ENCODE data around the gene FANCE. TPM values are rescaled to one million over a fixed set of nuclear protein-coding genes. Genes with fewer than 3 reads are reported as not detected.

FANCE gene
- total and polyA plus RNA-seq, 9 of the 15 experiments (the other 6 are each of a cell fraction or from before 2014, with no cell fraction given): 5.7 to 30.2 (median 17.0) TPM

DNA sequence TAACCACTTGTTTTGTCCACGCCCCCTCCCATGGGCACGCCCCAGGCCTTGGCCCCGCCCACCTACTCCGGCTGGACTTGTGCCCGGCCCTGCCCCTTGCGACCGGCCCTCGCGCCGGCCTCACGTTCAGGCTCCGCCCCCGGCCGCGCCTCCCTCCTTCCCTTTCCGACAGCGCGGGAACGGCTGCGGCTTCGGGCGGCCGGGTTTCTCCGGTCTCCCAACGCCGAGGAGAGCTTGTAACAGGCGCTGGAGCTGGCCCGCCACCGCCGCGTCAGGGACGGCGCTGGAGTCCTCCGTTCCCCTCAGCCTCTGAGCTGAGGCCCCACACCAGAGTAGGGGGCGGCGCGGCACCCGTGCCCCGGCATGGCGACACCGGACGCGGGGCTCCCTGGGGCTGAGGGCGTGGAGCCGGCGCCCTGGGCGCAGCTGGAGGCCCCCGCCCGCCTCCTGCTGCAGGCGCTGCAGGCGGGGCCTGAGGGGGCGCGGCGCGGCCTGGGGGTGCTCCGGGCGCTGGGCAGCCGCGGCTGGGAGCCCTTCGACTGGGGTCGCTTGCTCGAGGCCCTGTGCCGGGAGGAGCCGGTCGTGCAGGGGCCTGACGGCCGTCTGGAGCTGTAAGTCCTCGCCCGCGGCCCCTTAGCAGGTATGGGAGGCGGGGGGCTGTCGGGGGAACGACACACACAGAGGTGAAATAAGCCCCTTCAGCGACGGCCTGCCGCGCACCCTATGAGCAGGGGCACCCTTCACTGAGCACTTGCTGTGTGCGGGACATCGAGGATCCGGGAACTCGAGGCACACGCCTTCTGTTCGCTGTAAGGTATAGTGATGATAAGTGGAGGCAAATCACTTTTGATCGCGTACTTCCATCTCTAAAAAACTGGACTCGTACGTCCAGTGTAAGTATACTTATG, at the start of gene FANCE (continued):
- TF ChIP-seq ZNF551 (CRISPR knock-in tag; IDR thresholded peaks at IDR 0.05): no peak
- no peak for TF ChIP-seq RBM39 (optimal IDR thresholded peaks at IDR 0.05; ENCODE audit: low read depth, low read length)
- no peak for TF ChIP-seq POLR2H (tag; IDR thresholded peaks at IDR 0.05; ENCODE audit: low read depth)
- TF ChIP-seq ELF4 (CRISPR knock-in tag; IDR thresholded peaks at IDR 0.05): no peak
- TF ChIP-seq TEAD1 (CRISPR knock-in tag; IDR thresholded peaks at IDR 0.05): peak in 1 of 2 experiments; percentile 87; a peak in 2 of 4 replicates
- no peak for TF ChIP-seq CCAR2 (IDR thresholded peaks at IDR 0.05; ENCODE audit: low read depth, low read length)
- no peak for TF ChIP-seq MCM2 (IDR thresholded peaks at IDR 0.05; ENCODE audit: low read depth)
- TF ChIP-seq PYGO2 (tag; IDR thresholded peaks at IDR 0.05): no peak
- no peak for TF ChIP-seq CHCHD3 (CRISPR knock-in tag; IDR thresholded peaks at IDR 0.05)
- TF ChIP-seq, protein P1, sequence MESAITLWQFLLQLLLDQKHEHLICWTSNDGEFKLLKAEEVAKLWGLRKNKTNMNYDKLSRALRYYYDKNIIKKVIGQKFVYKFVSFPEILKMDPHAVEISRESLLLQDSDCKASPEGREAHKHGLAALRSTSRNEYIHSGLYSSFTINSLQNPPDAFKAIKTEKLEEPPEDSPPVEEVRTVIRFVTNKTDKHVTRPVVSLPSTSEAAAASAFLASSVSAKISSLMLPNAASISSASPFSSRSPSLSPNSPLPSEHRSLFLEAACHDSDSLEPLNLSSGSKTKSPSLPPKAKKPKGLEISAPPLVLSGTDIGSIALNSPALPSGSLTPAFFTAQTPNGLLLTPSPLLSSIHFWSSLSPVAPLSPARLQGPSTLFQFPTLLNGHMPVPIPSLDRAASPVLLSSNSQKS (CRISPR knock-in tag; IDR thresholded peaks at IDR 0.05): no peak
- no peak for TF ChIP-seq COPS2 (conservative IDR thresholded peaks at IDR 0.05)
- TF ChIP-seq, protein P2, sequence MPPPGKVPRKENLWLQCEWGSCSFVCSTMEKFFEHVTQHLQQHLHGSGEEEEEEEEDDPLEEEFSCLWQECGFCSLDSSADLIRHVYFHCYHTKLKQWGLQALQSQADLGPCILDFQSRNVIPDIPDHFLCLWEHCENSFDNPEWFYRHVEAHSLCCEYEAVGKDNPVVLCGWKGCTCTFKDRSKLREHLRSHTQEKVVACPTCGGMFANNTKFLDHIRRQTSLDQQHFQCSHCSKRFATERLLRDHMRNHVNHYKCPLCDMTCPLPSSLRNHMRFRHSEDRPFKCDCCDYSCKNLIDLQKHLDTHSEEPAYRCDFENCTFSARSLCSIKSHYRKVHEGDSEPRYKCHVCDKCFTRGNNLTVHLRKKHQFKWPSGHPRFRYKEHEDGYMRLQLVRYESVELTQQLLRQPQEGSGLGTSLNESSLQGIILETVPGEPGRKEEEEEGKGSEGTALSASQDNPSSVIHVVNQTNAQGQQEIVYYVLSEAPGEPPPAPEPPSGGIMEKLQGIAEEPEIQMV (tag; conservative IDR thresholded peaks at IDR 0.05; ENCODE audit: low read depth): no peak
- TF ChIP-seq HCFC1 (IDR thresholded peaks at IDR 0.05; ENCODE audit: low read depth, low read length): no peak
- TF ChIP-seq RCOR1 (IDR thresholded peaks at IDR 0.05; ENCODE audit: borderline replicate concordance in 1 of 2, low read depth in 2 of 2, low read length in 2 of 2): no peak
- no peak for TF ChIP-seq RFX1 (IDR thresholded peaks at IDR 0.05)
- TF ChIP-seq CAMTA2 (CRISPR knock-in tag; conservative IDR thresholded peaks at IDR 0.05): no peak
- no peak for TF ChIP-seq MEF2A (IDR thresholded peaks at IDR 0.05; ENCODE audit: control insufficient read depth, low read depth, low read length)
- no peak; the same call in 1 of the 2 replicates for TF ChIP-seq ELF1 (tag; IDR thresholded peaks at IDR 0.05)
- TF ChIP-seq ZNF143 (CRISPR knock-in tag; IDR thresholded peaks at IDR 0.05): 0 out of 2 replicates have a peak, but pooled peaks have one; percentile 26
- TF ChIP-seq CBX5 (IDR thresholded peaks at IDR 0.05; ENCODE audit: borderline replicate concordance, low read depth): no peak
- TF ChIP-seq, protein P3, sequence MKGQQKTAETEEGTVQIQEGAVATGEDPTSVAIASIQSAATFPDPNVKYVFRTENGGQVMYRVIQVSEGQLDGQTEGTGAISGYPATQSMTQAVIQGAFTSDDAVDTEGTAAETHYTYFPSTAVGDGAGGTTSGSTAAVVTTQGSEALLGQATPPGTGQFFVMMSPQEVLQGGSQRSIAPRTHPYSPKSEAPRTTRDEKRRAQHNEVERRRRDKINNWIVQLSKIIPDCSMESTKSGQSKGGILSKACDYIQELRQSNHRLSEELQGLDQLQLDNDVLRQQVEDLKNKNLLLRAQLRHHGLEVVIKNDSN (CRISPR knock-in tag; IDR thresholded peaks at IDR 0.05): 0 out of 2 replicates have a peak, but pooled peaks have one; percentile 6
- TF ChIP-seq, protein P4, sequence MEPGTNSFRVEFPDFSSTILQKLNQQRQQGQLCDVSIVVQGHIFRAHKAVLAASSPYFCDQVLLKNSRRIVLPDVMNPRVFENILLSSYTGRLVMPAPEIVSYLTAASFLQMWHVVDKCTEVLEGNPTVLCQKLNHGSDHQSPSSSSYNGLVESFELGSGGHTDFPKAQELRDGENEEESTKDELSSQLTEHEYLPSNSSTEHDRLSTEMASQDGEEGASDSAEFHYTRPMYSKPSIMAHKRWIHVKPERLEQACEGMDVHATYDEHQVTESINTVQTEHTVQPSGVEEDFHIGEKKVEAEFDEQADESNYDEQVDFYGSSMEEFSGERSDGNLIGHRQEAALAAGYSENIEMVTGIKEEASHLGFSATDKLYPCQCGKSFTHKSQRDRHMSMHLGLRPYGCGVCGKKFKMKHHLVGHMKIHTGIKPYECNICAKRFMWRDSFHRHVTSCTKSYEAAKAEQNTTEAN (CRISPR knock-in tag; IDR thresholded peaks at IDR 0.05): no peak
- TF ChIP-seq RFX7 (CRISPR knock-in tag; IDR thresholded peaks at IDR 0.05): no peak
- TF ChIP-seq ZNF311 (CRISPR knock-in tag; IDR thresholded peaks at IDR 0.05): no peak
- TF ChIP-seq MXI1 (IDR thresholded peaks at IDR 0.05; ENCODE audit: low read depth, low read length): no peak
